Anterior cingulate cortex (tissue), 58 donors: ENCODE results near the gene ANO7.

Experiments used
- DNase-seq, 58 donors: peaks; one replicate each; lab custom pipeline; 2025; lab: John Stamatoyannopoulos, UW

ANO7 gene

DNA sequence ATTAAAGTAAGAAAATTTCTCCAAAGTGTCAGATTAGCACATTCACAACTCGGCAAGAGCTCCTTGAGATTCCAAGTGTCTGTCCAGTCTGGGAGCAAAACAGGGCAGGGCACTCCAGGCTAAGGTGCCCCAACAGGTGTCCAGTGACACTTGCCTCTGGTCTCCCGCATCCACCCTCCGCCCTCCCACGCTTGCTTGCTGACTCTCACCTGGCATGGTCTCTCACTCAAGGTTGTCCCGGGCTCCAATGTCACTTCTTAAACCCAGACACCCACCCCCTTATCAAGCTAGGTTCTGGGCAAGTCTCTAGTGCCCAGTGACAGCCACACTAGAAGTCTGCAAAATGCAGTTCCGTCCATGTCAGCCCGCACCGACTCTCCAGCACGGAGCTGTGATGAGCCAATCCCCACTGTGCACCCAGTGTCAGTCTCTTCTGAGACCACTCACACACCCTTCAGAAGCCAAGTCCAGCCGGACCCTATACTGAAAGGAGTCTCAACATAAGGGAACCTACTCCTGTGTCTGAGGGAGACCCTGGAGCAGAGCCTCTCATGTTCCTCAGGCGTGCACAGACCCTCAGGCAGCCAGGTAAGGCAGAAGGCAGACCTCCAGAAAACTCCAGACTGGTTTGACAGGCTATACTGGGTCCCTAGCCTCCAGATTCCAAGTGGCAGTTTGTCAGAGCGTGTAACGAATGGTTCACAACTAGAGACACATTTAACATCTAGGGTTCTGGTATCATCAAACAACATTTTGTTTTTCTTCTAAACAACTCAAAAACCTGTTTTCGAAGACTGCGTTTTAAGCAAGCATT is 81.4 kb downstream of the ANO7 start:
- no peak for DNase-seq

DNA sequence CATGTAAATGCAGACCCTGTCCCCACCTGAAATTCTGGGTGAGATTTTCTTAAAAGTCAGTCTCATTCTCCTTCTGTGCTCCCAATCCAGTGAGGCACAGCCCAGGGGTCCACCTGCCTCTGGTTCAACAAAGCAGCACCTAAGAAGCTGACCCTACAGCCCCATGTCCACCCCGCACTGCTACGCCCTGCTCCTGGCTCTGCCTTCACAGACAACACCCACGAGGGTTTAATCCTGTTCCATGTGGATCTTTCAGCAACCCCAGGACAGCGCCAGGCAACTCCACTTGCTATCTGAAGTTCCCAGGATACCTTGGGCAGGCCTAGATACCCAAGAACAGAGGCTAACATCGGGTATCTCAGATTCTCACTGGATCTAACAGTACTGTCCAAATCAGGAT is 82.1 kb downstream of the ANO7 start:
- no peak for DNase-seq

DNA sequence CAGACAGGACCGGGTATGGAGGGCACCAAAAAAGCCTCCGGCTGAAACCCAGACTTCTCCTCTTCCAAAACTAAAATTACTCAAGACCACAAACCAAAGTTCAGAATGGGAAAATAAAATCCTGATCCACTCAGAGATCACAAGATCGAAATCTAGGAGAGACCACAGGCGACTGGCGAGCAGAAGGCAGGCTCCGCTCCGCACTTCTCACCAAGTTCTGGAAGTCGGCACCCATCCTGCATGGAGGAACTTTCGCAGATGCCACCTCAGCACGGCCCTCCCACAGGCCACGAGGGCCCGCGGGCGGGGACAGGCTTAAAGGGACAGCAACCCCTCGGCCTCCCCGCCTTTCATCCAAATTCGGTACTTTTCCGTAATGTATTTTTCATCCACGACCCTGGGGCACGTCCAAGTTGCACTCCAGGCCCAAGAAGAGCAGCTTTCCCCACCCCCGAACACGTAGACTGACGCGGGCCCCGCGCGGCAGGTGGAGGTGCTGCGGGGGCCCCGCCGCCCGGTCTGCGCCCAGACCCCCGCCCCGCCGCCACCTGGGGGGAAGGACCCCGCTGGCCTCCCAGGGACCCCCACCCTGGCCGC is 83.3 kb downstream of the ANO7 start:
- peak in 57 of 58 donors; percentile 11 to 82 (median 61) for DNase-seq

DNA sequence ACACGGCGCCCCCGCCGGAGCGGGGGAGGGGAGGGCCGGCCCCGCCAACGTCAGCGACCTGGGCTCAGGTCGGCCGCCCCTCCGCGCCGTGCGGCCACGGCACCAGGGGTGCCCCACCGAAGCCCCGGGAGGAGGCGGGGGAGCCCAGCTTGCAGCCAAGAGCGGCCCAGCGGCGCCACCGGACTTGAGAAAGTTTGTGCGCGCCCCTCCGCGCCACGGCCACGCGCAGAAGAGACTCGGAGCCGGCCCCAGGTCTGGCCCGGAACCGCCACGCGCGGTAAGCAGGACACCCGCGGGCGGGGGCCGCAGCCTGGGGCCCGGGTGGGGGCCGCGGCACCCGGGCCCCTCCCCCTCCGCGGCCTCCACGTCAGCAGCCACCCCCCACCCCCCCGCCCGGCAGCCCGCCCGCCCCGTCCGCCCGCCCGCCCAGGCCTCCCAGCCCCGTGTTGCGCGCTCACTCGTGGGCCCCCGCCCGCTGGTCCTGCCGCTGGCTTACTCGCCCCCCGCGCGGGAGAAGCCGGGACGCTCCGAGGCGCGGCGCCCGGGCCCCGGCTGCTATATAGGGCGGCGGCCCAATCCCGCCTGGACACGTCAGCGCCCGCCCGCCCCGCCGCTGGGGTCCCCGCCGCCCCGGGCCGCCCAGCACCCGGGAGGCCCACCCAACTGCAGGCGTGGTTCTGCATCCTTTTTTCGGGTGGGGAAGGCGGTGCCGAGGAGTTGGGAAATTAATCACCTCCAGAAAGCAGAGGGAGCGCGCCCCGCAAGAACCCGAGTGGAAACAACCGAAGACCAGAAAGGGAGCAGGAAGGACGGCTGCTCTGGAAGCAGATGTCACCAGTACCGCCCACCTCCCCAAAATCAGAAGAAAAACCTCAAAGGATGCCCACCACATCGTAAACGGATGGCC is 84.1 kb downstream of the ANO7 start:
- DNase-seq = peak in 40 of 58 donors; percentile 3 to 85 (median 37)

DNA sequence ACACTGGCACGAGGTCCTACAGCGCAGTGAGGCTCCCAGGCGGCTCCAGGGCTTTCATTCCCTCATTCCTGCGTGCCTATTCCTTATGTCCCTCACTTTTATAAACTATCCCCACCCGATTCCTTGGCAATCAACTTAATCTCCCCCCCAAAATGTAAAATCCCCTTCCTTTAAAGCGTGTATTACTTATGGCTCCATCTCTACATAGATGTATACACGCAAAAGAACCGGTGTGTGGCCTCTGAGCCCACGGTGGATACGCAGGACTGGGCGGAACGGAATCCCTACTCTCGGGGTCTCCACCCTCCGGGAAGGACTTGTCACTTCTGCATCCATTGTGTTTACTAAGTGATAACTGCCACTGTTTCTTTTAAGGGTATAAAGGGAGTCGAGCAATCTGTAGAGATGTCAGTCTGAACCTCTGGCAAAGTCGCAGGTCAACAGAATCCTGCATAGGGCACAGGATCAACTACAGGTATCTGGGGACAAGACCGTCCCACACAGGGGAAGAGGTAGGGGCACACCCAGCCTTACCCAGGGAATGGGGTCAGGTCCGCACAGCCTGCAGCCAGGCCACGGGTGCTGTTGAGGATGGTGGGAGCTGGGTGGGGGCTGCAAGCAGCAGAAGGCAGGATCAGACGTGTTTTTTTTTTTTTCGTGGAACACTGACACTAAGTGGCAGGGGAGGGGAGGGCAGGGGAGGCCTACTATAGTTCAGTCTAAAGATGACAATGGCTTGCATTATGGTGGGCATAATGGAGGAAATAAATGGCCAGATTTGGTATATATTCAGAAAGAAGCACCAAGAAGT is 84.9 kb downstream of the ANO7 start:
- DNase-seq = no peak

DNA sequence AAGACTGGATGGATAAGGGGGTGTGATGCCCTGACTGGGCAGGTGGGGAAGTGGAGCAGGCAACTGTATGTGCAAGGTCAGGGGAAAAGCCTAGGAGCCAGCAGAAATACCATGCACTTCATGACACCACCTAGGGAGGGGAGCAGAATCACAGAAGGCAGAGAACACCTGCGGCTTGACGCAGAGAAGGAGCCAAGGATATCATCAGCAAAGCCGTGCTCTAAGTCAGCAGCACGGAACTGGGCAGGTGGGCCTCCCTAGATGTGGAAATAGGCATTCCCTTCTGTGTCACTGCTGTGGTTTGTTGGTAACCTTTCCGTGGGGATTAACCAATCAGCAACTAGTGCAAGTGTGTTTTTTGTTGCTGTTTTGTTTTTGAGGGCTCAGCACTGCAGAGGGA is 85.7 kb downstream of the ANO7 start:
- no peak for DNase-seq
